Measurements from ENCODE around the gene DDC. TPM values are rescaled to one million over a fixed set of nuclear protein-coding genes. Genes with fewer than 3 reads are reported as not detected.

DDC gene
- polyA plus RNA-seq, 3 donors from 2014 or later, result not detected

GRCh38 chr7:50491943-50492342, 73.3 kb downstream of the DDC start:
- no peak for DNase-seq
- Mint-ChIP-seq H3K4me3 (no peak overlapping the region), H3K9me3 (no peaks in the 10 kb centered on the region), H3K4me1 (no peaks in the 10 kb centered on the region), H3K27ac (no peak overlapping the region), H3K27me3 (ENCODE audit: low read depth in 3 of 3) (peaks cover 2 to 9% (median 8%) of the 10 kb centered on the region in 3 donors), H3K36me3 (no peaks in the 10 kb centered on the region)

GRCh38 chr7:50491209-50491608, 74.0 kb downstream of the DDC start:
- Mint-ChIP-seq H3K27ac (no peak overlapping the region), H3K4me1 (no peaks in the 10 kb centered on the region), H3K27me3 (ENCODE audit: low read depth in 3 of 3) (peaks cover 2 to 9% (median 8%) of the 10 kb centered on the region in 3 donors), H3K9me3 (no peaks in the 10 kb centered on the region), H3K4me3 (no peak overlapping the region), H3K36me3 (no peaks in the 10 kb centered on the region)
- no peak for DNase-seq

- H3K27me3 Mint-ChIP-seq (ENCODE audit: low read depth in 3 of 3), result peaks cover 3 to 10% (median 10%) of the 10 kb centered on the region in 3 donors
- H3K36me3 Mint-ChIP-seq, result no peaks in the 10 kb centered on the region
- no peak for DNase-seq
- no peak overlapping the region for H3K4me3 Mint-ChIP-seq
- H3K9me3 Mint-ChIP-seq, result no peaks in the 10 kb centered on the region
- H3K27ac Mint-ChIP-seq, result no peak overlapping the region
- no peaks in the 10 kb centered on the region for H3K4me1 Mint-ChIP-seq
Observed at GRCh38 chr7:50488379-50488778, 76.8 kb downstream of the DDC start.

- DNase-seq, result no peak
- no peaks in the 10 kb centered on the region for H3K36me3 Mint-ChIP-seq
- H3K4me1 Mint-ChIP-seq, result no peaks in the 10 kb centered on the region
- no peak overlapping the region for H3K27ac Mint-ChIP-seq
- no peaks in the 10 kb centered on the region for H3K9me3 Mint-ChIP-seq
- H3K27me3 Mint-ChIP-seq (ENCODE audit: low read depth in 3 of 3), result peaks cover 2 to 10% (median 8%) of the 10 kb centered on the region in 3 donors
- H3K4me3 Mint-ChIP-seq, result no peak overlapping the region
Observed at GRCh38 chr7:50486512-50486911, 78.7 kb downstream of the DDC start.

- H3K27me3 Mint-ChIP-seq (ENCODE audit: low read depth in 3 of 3), result peaks cover 2 to 6% (median 6%) of the 10 kb centered on the region in 3 donors
- no peaks in the 10 kb centered on the region for H3K9me3 Mint-ChIP-seq
- DNase-seq, result no peak
- H3K27ac Mint-ChIP-seq, result no peak overlapping the region
- no peaks in the 10 kb centered on the region for H3K36me3 Mint-ChIP-seq
- no peaks in the 10 kb centered on the region for H3K4me1 Mint-ChIP-seq
- no peak overlapping the region for H3K4me3 Mint-ChIP-seq
Observed at GRCh38 chr7:50481867-50482266, 83.3 kb downstream of the DDC start.

- Mint-ChIP-seq H3K27me3 (ENCODE audit: low read depth in 3 of 3) (peaks cover 4 to 11% (median 5%) of the 10 kb centered on the region in 3 donors), H3K4me1 (no peaks in the 10 kb centered on the region), H3K36me3 (no peaks in the 10 kb centered on the region), H3K27ac (no peak overlapping the region), H3K9me3 (no peaks in the 10 kb centered on the region), H3K4me3 (no peak overlapping the region)
- no peak for DNase-seq
Observed at GRCh38 chr7:50480797-50481196, 84.4 kb downstream of the DDC start.

- DNase-seq, result no peak
- no peak overlapping the region for H3K27ac Mint-ChIP-seq
- H3K4me1 Mint-ChIP-seq, result no peaks in the 10 kb centered on the region
- H3K27me3 Mint-ChIP-seq (ENCODE audit: low read depth in 3 of 3), result peaks cover 5 to 11% (median 6%) of the 10 kb centered on the region in 3 donors
- H3K36me3 Mint-ChIP-seq, result no peaks in the 10 kb centered on the region
- H3K9me3 Mint-ChIP-seq, result no peaks in the 10 kb centered on the region
- no peak overlapping the region for H3K4me3 Mint-ChIP-seq
Observed at GRCh38 chr7:50479743-50480517, 85.3 kb downstream of the DDC start.

GRCh38 chr7:50477640-50478039, 87.6 kb downstream of the DDC start:
- Mint-ChIP-seq H3K27ac (no peak overlapping the region), H3K4me1 (no peaks in the 10 kb centered on the region), H3K9me3 (no peaks in the 10 kb centered on the region), H3K27me3 (ENCODE audit: low read depth in 3 of 3) (peaks cover 3 to 7% (median 5%) of the 10 kb centered on the region in 3 donors), H3K36me3 (no peaks in the 10 kb centered on the region), H3K4me3 (no peak overlapping the region)
- no peak for DNase-seq

GRCh38 chr7:50476953-50477625, 88.1 kb downstream of the DDC start:
- Mint-ChIP-seq H3K27me3 (ENCODE audit: low read depth in 3 of 3) (peaks cover 3 to 7% (median 6%) of the 10 kb centered on the region in 3 donors), H3K27ac (no peak overlapping the region), H3K36me3 (no peaks in the 10 kb centered on the region), H3K9me3 (no peaks in the 10 kb centered on the region), H3K4me1 (no peaks in the 10 kb centered on the region), H3K4me3 (no peak overlapping the region)
- DNase-seq, result no peak

- Mint-ChIP-seq H3K4me3 (no peak overlapping the region), H3K27me3 (ENCODE audit: low read depth in 3 of 3) (peaks cover 3 to 8% (median 7%) of the 10 kb centered on the region in 3 donors), H3K36me3 (no peaks in the 10 kb centered on the region), H3K27ac (no peak overlapping the region), H3K9me3 (no peaks in the 10 kb centered on the region), H3K4me1 (no peaks in the 10 kb centered on the region)
- DNase-seq, result no peak
Observed at GRCh38 chr7:50475340-50475739, 89.9 kb downstream of the DDC start.

GRCh38 chr7:50474382-50475160, 90.6 kb downstream of the DDC start:
- H3K27ac Mint-ChIP-seq, result no peak overlapping the region
- DNase-seq, result no peak

GRCh38 chr7:50473531-50473930, 91.7 kb downstream of the DDC start:
- DNase-seq, result no peak
- no peaks in the 10 kb centered on the region for H3K4me1 Mint-ChIP-seq
- no peak overlapping the region for H3K4me3 Mint-ChIP-seq
- no peaks in the 10 kb centered on the region for H3K36me3 Mint-ChIP-seq
- H3K27me3 Mint-ChIP-seq (ENCODE audit: low read depth in 3 of 3), result peaks cover 3 to 12% (median 8%) of the 10 kb centered on the region in 3 donors
- H3K27ac Mint-ChIP-seq, result no peak overlapping the region
- H3K9me3 Mint-ChIP-seq, result no peaks in the 10 kb centered on the region

More at GRCh38 chr7:50474382-50475160, 90.6 kb downstream of the DDC start:
- H3K4me1 Mint-ChIP-seq, result no peaks in the 10 kb centered on the region
- H3K27me3 Mint-ChIP-seq (ENCODE audit: low read depth in 3 of 3), result peaks cover 3 to 8% (median 7%) of the 10 kb centered on the region in 3 donors
- no peak overlapping the region for H3K4me3 Mint-ChIP-seq
- no peaks in the 10 kb centered on the region for H3K36me3 Mint-ChIP-seq
- H3K9me3 Mint-ChIP-seq, result no peaks in the 10 kb centered on the region

GRCh38 chr7:50472427-50472826, 92.8 kb downstream of the DDC start:
- Mint-ChIP-seq H3K4me3 (no peak overlapping the region), H3K4me1 (peaks cover 7 to 10% of the 10 kb centered on the region in 2 donors), H3K27me3 (ENCODE audit: low read depth in 3 of 3) (peaks cover 6 to 12% (median 8%) of the 10 kb centered on the region in 3 donors), H3K27ac (no peak overlapping the region), H3K9me3 (no peaks in the 10 kb centered on the region), H3K36me3 (no peaks in the 10 kb centered on the region)
- no peak for DNase-seq

- Mint-ChIP-seq H3K27ac (no peak overlapping the region), H3K9me3 (no peaks in the 10 kb centered on the region), H3K36me3 (no peaks in the 10 kb centered on the region), H3K4me3 (no peak overlapping the region), H3K4me1 (peaks cover 8 to 10% of the 10 kb centered on the region in 2 donors), H3K27me3 (ENCODE audit: low read depth in 3 of 3) (peaks cover 3 to 10% (median 8%) of the 10 kb centered on the region in 3 donors)
- DNase-seq, result no peak
Observed at GRCh38 chr7:50471970-50472369, 93.2 kb downstream of the DDC start.
